Naive thymus-derived CD8-positive, alpha-beta T cell (primary cell): ENCODE results near the gene ANKRD23. TPM values are rescaled to one million over a fixed set of nuclear protein-coding genes. Genes with fewer than 3 reads are reported as not detected.
"Not testable (repeated sequence)": the region's sequence is repeated elsewhere in the genome, so short reads cannot be mapped to it uniquely, and the experiment has no call there.

Experiments
- ATAC-seq, 2 donors: fragments of 150-1000 bp; cut with Tn5 transposase in 1 of 2; sonication (Bioruptor Pico), chemical (Tn5 transposase) in 1 of 2; 1 replicate in 1 of 2; 2 replicates in 1 of 2; pipeline ENCODE4 v1.10.0; 2021; ENCODE audit warnings: mild to moderate bottlenecking in 2 of 2, moderate library complexity in 2 of 2
- POLR2A ChIA-PET: fragments of 350-600 bp; sonication (Branson Sonifier 250); formaldehyde crosslinking; loops from one replicate; lab custom pipeline; 2021; ENCODE audit warnings: antibody characterized with exemption; lab: Charles Lee
- DNase-seq, 10 donors: peaks; one replicate each; pipeline versions ENCODE4 v3.0.0 to v3.0.0-alpha.2; 2020 to 2022
- H3K27ac Mint-ChIP-seq, 10 donors: one replicate each; pipeline ENCODE4 v1.8.0; 2020 to 2022; ENCODE audit warnings: mild to moderate bottlenecking in 10 of 10, mixed read lengths in 10 of 10, moderate library complexity in 4 of 10, inconsistent platforms in 1 of 10
- H3K27me3 Mint-ChIP-seq, 5 donors: one replicate each; pipeline ENCODE4 v1.8.0; 2021 to 2022; ENCODE audit warnings: mixed read lengths in 5 of 5
- H3K36me3 Mint-ChIP-seq, 3 donors: one replicate each; pipeline ENCODE4 v1.8.0; 2020 to 2022; ENCODE audit warnings: mixed read lengths in 3 of 3, mild to moderate bottlenecking in 2 of 3, inconsistent platforms in 1 of 3
- H3K4me1 Mint-ChIP-seq, 4 donors: one replicate each; pipeline ENCODE4 v1.8.0; 2021 to 2022; ENCODE audit warnings: mixed read lengths in 4 of 4
- H3K4me3 Mint-ChIP-seq, 10 donors: one replicate each; pipeline ENCODE4 v1.8.0; 2020 to 2022; ENCODE audit warnings: mild to moderate bottlenecking in 10 of 10, mixed read lengths in 10 of 10, moderate library complexity in 6 of 10, inconsistent platforms in 1 of 10
- H3K9me3 Mint-ChIP-seq, 9 donors: one replicate each; pipeline ENCODE4 v1.8.0; 2020 to 2022; ENCODE audit warnings: mixed read lengths in 9 of 9, mild to moderate bottlenecking in 3 of 9, inconsistent platforms in 1 of 9, moderate library complexity in 1 of 9
- polyA plus RNA-seq, 3 donors: library from polyadenylated mRNA; unstranded; fragments of 300-500 nt; fragmentation: Illumina TruSeq; gene quantifications; one replicate each; pipeline ENCODE4 v1.2.3, GENCODE V29; 2021
- total RNA-seq, 8 experiments: library from RNA in 2 of 8; stranded (reverse) in 2 of 8; gene quantifications; one replicate each; pipeline ENCODE4 v1.2.3 and lab custom pipeline; 2021 to 2026

ANKRD23 gene
- total and polyA plus RNA-seq, 5 experiments from 2014 or later = 0.15 to 16.2 (median 0.57) TPM

DNA sequence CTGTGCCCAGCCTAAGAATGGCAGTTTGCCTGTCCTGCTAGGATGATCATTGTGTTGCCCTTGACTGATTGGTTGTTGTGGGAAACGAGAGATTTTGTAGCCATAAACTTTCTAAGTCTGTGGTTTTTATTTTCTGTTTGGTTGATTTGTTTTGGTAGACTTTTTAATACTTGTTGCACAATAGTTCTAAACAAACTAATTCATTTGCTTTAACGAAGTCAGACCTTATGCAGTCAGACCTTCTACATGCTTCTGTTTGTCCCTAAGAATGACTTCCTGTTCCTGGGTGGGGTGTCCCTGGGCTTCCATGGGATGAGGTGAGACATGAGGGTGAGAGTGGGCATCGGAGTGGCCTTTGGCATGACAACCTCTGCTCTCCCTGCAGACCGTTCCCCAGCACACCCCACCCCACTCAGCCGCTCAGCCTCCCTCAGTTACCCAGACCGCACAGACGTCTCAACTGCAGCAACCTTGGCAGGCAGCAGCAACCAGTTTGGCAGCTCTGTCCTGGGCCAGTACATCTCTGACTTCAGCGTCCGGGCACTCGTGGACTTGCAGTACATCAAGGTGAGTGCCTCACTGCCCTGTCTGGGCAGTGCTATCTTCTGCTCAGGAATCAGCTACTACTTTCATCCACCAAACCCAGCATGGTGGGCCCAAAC lies 35.5 kb downstream of the ANKRD23 start:
- DNase-seq = peak in 1 of 10 donors; percentile 15
- H3K9me3 Mint-ChIP-seq = no peaks in the 10 kb centered on the region
- peak overlapping the region in 2 of 10 donors; percentile 38 to 44 for H3K4me3 Mint-ChIP-seq
- no peaks in the 10 kb centered on the region for H3K27me3 Mint-ChIP-seq
- peak overlapping the region in 9 of 10 donors; percentile 31 to 91 (median 71) for H3K27ac Mint-ChIP-seq
- peaks cover 9 to 33% (median 21%) of the 10 kb centered on the region in 4 donors for H3K4me1 Mint-ChIP-seq
- peaks cover 0 to 8% (median 0%) of the 10 kb centered on the region in 3 donors for H3K36me3 Mint-ChIP-seq
- POLR2A ChIA-PET = interaction anchor here (0.8 kb wide), 1 partner anchor 13 kb away, joined by 5 read pairs; no protein-coding TSS in a partner anchor
- ATAC-seq = no peak

DNA sequence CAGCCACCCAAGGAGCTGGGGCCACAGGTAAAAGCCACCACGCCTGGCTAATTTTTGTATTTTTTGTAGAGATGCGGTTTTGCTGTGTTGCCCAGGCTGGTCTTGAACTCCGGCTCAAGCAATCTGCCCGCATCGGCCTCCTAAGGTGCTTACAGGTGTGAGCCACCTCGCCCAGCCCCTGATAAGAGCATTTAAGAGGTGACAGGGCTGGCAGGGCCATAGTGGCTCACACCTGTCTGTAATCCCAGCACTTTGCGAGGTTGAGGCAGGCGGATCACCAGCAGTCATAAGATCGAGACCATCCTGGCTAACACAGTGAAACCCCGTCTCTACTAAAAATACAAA lies 36.7 kb downstream of the ANKRD23 start:
- Mint-ChIP-seq H3K27ac (peak overlapping the region; percentile 84 to 98 (median 94)), H3K27me3 (no peaks in the 10 kb centered on the region), H3K9me3 (no peaks in the 10 kb centered on the region), H3K4me3 (peak overlapping the region in 9 of 10 donors; percentile 52 to 86 (median 76)), H3K36me3 (peaks cover 0 to 8% (median 2%) of the 10 kb centered on the region in 3 donors), H3K4me1 (peaks cover 3 to 26% (median 15%) of the 10 kb centered on the region in 4 donors)
- POLR2A ChIA-PET = interaction anchor here (0.6 to 1.6 kb wide), 6 partner anchors 8 to 156 kb away, joined by 3 to 11 read pairs (median 3); partner anchors contain the start of genes CNNM3 and CNNM4
- DNase-seq (peak in 1 of 10 donors; percentile 38), ATAC-seq (no peak)

DNA sequence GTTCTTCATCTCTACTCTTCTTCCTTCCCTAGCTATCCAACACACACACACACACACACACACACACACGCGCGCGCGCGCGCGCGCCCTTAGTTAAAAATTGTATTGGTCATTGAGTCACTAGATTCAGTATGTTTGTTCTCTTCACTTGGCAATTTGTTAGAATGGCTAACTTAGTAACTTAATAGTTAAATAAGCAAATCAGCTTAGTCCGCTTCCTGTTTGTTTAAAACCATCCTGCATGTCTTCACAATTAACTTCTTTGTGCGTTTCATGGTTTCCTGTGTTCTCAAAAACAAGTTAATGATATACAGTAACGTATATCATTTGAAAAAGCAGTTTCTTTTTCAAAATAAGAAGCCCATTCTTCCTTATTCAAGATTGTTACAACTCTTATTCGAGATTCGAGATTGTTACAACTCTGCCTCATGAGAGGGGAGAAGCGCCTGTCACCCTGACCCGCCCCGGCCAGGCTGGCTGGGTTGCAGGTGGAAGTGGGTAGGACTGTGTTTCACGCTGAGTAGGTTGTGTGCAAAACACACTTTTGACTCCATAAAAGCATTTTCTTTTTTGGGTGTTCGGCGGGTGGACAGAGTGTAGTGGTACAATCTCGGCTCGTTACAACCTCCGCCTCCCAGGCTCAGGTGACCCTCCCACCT lies 37.2 kb downstream of the ANKRD23 start:
- Mint-ChIP-seq H3K9me3 (no peaks in the 10 kb centered on the region), H3K4me1 (peaks cover 3 to 26% (median 15%) of the 10 kb centered on the region in 4 donors), H3K27me3 (no peaks in the 10 kb centered on the region), H3K27ac (peak overlapping the region; percentile 84 to 98 (median 94)), H3K36me3 (peaks cover 0 to 8% (median 2%) of the 10 kb centered on the region in 3 donors), H3K4me3 (peak overlapping the region; percentile 52 to 86 (median 75))
- DNase-seq (peak in 8 of 10 donors; percentile 17 to 62 (median 52)), ATAC-seq (peak; percentile 87 to 93)
- POLR2A ChIA-PET = interaction anchor here (0.6 to 1.6 kb wide), 8 partner anchors 9 to 314 kb away, joined by 3 to 11 read pairs (median 4); partner anchors contain the start of genes CNNM3 and CNNM4

DNA sequence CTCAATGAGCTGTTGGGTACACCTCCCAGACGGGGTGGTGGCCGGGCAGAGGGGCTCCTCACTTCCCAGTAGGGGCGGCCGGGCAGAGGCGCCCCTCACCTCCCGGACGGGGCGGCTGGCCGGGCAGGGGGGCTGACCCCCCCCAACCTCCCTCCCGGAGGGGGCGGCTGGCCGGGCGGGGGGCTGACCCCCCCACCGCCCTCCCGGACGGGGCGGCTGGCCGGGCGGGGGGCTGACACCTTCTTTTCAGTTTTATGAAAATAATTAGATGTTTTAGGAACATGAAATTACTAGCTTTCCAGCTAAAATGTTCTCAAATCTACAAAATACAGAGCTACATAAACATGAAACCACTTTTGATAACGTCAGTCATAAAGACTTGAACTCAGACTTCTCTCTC lies 37.9 kb downstream of the ANKRD23 start:
- peak in 1 of 10 donors; percentile 15 for DNase-seq
- H3K4me1 Mint-ChIP-seq = peaks cover 3 to 26% (median 15%) of the 10 kb centered on the region in 4 donors
- H3K9me3 Mint-ChIP-seq, H3K27me3 Mint-ChIP-seq, H3K36me3 Mint-ChIP-seq, ATAC-seq: not testable (repeated sequence)
- peak overlapping the region in 8 of 10 donors; percentile 84 to 98 (median 94) for H3K27ac Mint-ChIP-seq
- H3K4me3 Mint-ChIP-seq = peak overlapping the region in 2 of 10 donors; percentile 66 to 74
- POLR2A ChIA-PET = interaction anchor here (0.7 to 1.6 kb wide), 7 partner anchors 9 to 313 kb away, joined by 3 to 11 read pairs (median 4); partner anchors contain the start of genes CNNM3 and CNNM4

DNA sequence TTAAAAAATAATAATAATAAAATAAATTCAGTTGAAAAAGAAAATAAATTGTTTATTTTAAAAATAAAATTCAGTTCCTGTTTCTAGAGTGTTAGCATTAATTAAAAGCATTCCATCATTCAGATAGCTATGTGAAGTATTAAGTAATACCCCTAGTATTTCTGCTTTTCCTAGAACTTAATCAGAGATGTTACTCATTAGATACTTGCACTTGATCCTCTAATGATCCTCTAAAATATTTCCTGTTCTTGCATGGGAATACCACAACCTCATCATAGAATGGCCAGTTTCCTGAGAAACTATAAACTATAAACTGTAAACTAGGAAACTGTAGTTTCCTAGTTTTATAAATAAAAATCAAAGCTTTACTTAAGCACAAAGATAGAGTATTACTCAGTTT lies 38.8 kb downstream of the ANKRD23 start:
- POLR2A ChIA-PET = no interaction called here
- peak overlapping the region in 2 of 10 donors; percentile 37 to 40 for H3K27ac Mint-ChIP-seq

DNA sequence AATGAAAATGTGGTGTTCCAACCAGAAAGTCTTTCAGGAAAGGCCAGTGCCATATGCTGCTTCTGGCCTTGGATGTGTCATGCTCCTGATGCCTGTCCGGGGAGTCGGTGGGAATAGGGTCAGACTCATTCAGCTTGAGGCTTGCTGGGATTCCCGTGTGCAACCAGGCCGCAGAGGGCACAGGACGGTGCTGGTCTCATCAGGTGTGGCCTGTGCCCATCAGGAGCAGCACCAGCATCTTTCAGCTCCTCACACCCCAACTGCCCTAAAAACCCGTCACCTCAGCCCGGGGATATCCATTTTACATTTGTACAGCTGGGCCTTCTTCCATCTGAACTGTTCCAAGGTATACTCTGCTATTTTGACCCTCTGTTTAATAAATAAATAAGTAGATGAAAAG lies 41.1 kb downstream of the ANKRD23 start:
- DNase-seq = no peak
- POLR2A ChIA-PET = interaction anchor here (0.5 kb wide), 1 partner anchor 62 kb away, joined by 4 read pairs; no protein-coding TSS in a partner anchor
- Mint-ChIP-seq H3K9me3 (no peaks in the 10 kb centered on the region), H3K36me3 (peaks cover 0 to 14% (median 2%) of the 10 kb centered on the region in 3 donors), H3K27me3 (no peaks in the 10 kb centered on the region), H3K4me1 (peaks cover 3 to 18% (median 13%) of the 10 kb centered on the region in 4 donors), H3K27ac (peak overlapping the region in 1 of 10 donors; percentile 6), H3K4me3 (no peak overlapping the region)
- no peak for ATAC-seq

More for the DNA sequence above, 38.8 kb downstream of the ANKRD23 start:
- Mint-ChIP-seq H3K9me3 (no peaks in the 10 kb centered on the region), H3K4me3 (no peak overlapping the region), H3K27me3 (no peaks in the 10 kb centered on the region), H3K4me1 (peaks cover 3 to 26% (median 15%) of the 10 kb centered on the region in 4 donors), H3K36me3 (peaks cover 0 to 6% (median 2%) of the 10 kb centered on the region in 3 donors)
- ATAC-seq (no peak), DNase-seq (no peak)

DNA sequence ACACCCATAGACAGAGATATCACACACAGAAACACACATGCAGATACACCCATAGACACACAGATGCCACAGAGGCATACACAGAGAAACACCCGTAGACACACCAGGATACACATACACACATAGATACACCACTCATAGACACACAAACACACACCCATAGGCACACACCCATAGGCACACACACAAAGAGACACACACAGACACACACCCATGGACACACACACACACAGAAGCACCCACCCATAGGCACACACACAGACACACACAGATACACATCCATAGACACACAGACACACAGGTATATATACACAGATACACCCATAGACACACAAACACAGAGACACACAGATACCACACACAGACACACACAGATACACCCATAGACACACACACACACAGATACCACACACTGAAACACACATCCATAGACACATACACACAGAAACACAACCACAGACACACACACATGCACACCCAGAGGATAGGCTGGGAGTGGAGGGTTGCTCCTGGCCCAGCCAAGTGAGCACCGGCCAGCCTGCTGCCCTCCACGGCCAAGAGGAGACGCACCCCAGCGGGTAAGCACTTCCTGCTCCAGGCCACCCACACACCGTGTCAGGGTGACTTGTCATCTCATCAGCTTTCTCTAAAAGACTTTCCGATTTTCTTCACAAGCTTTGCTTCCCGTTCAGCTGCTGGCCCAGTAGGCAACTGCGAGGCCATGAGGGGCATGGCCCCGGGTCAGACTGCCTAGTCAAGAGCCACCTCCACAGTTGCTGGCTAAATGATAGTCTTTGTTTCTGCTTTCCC lies 41.8 kb downstream of the ANKRD23 start:
- ATAC-seq (no peak), DNase-seq (no peak)
- peaks cover 3 to 12% (median 10%) of the 10 kb centered on the region in 4 donors for H3K4me1 Mint-ChIP-seq
- no peaks in the 10 kb centered on the region for H3K27me3 Mint-ChIP-seq
- no peak overlapping the region for H3K27ac Mint-ChIP-seq
- H3K9me3 Mint-ChIP-seq = no peaks in the 10 kb centered on the region
- peaks cover 0 to 16% (median 2%) of the 10 kb centered on the region in 3 donors for H3K36me3 Mint-ChIP-seq
- POLR2A ChIA-PET = interaction anchor here (0.5 kb wide), 1 partner anchor 61 kb away, joined by 4 read pairs; no protein-coding TSS in a partner anchor
- H3K4me3 Mint-ChIP-seq = no peak overlapping the region

DNA sequence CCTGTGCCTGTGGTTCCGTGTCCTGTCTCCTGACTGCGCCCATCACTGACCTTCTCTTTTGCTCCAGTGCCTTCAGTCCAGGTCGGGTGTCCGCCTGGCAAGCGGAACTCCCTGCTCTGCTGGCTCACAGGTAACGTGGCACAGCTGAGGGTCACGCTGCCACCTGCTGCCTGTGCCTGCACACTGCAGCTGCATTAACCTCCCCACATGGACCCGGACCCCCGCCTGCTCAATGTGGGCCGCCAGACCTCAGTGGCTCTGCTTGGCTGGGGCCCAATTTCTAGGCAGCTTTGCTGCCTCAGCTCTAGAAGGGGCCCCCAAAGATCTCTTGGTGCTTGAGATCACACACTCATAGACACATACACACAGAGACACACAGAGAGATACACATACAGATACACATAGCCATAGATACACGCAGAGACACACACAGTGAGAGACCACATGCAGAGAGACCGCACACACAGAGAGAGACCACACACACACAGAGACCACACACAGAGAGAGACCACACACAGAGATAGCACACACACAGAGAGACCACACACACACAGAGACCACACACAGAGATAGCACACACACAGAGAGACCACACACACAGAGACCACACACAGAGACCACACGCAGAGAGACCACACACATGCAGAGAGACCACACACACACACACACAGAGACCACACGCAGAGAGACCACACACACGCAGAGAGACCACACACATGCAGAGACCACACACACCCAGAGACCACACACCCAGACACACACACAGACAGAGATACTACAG lies 42.6 kb downstream of the ANKRD23 start:
- H3K4me3 Mint-ChIP-seq = no peak overlapping the region

DNA sequence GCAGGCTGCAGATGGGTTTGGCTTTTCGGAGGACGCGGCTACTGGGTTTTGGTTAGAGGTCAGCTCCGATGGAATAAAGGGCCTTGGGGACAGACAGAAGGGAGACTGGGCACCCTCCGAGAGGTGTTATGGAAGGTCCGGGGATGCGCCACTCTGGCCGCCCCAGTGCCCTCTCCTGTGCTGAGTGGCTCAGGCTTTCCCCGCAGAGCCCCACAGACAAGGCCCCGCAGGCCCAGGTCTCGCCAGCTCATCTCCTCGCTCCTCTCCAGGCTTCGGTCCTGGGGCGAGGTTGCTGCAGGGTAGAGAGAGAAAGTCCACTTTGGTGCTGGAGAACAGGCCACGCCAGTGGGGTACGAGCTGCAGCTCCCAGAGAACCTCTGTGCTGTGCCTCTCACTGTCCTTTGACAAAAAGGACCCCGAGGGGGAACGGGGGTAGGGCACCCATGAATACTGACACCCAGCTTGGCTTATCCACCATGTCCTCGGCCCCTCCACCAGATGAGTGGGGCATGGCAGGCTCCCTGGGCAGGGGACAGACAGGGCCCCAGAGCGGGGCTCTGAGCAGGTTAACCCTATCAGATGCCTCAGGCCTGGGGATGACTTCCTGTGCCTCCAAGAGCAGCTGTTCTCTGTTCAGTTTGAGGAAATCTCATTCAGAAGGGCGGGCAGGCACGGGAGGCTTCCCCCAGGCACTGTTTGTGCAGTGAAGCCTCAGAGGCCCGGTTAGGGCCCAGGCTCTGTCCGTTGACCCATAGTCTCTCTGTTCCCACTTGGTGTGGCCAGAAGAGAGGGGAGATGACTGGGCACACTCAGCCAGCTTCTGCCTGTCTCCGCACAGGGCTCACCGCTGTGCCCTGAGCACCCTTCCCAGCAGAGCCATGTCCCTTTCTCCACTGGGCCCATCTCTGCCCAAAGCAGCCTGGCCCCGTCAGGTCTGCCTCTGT lies 43.5 kb downstream of the ANKRD23 start:
- Mint-ChIP-seq H3K27ac (peak overlapping the region in 2 of 10 donors; percentile 4 to 18), H3K4me1 (peaks cover 0 to 3% (median 1%) of the 10 kb centered on the region in 4 donors), H3K9me3 (no peaks in the 10 kb centered on the region), H3K36me3 (peaks cover 0 to 20% (median 2%) of the 10 kb centered on the region in 3 donors), H3K4me3 (no peak overlapping the region), H3K27me3 (no peaks in the 10 kb centered on the region)
- DNase-seq (no peak), ATAC-seq (peak; percentile 43 to 51)
- POLR2A ChIA-PET = interaction anchor here (0.5 to 1.9 kb wide), 6 partner anchors 9 to 268 kb away, joined by 3 to 5 read pairs (median 4); partner anchors contain the start of gene CNNM3

More for the DNA sequence above, 42.6 kb downstream of the ANKRD23 start:
- Mint-ChIP-seq H3K27ac (no peak overlapping the region), H3K36me3 (peaks cover 0 to 20% (median 2%) of the 10 kb centered on the region in 3 donors), H3K4me1 (peaks cover 0 to 4% (median 3%) of the 10 kb centered on the region in 4 donors), H3K9me3 (no peaks in the 10 kb centered on the region), H3K27me3 (no peaks in the 10 kb centered on the region)
- POLR2A ChIA-PET = interaction anchor here (0.5 to 1.9 kb wide), 5 partner anchors 10 to 264 kb away, joined by 3 to 5 read pairs (median 3); partner anchors contain the start of gene CNNM3
- ATAC-seq = peak; percentile 99
- DNase-seq = peak; percentile 35 to 82 (median 64)

DNA sequence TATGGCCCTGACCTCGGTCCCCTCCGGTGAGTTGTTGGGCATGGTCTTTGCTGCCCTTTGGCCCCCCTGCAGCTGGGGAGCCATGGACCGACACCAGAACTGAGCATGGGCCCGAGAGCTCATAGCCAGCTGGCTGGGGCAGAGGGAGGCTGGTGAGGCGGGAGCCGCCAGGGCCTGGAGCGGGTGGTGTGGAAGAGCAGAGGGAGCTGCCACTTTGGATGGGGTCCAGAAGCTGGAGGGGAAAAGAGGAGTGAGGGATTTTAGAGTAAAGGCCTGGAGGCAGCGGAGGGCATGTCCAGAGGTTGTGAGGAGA lies 44.2 kb downstream of the ANKRD23 start:
- no peak for DNase-seq
- H3K4me3 Mint-ChIP-seq = no peak overlapping the region
- no peak overlapping the region for H3K27ac Mint-ChIP-seq
- H3K9me3 Mint-ChIP-seq = no peaks in the 10 kb centered on the region
- H3K36me3 Mint-ChIP-seq = peaks cover 0 to 20% (median 2%) of the 10 kb centered on the region in 3 donors
- no peaks in the 10 kb centered on the region for H3K27me3 Mint-ChIP-seq
- ATAC-seq = no peak
- POLR2A ChIA-PET = interaction anchor here (0.5 to 1.9 kb wide), 3 partner anchors 17 to 268 kb away, joined by 3 to 5 read pairs (median 4); partner anchors contain the start of gene CNNM3
- peaks cover 0 to 1% (median 0%) of the 10 kb centered on the region in 4 donors for H3K4me1 Mint-ChIP-seq
